Cardiac muscle cell (in vitro differentiated cells and primary cell): Measurements from ENCODE around the gene ADAMTS19. TPM values are rescaled to one million over a fixed set of nuclear protein-coding genes. Genes with fewer than 3 reads are reported as not detected.

Experiments
- DNase-seq, 2 donors: peaks; one replicate each; pipeline versions ENCODE4 v3.0.0 to v3.0.0-alpha.2; 2010 to 2017; ENCODE audit warnings: low read depth in 1 of 2, low spot score in 1 of 2
- H3K27ac ChIP-seq: fragments of 200-600 bp; sonication (generic); 2 replicates; pipeline ENCODE4 v1.5.1; 2016
- H3K27me3 ChIP-seq: fragments of 200-600 bp; sonication (generic); 2 replicates; pipeline ENCODE4 v1.6.0; 2016; ENCODE audit warnings: control low read depth
- H3K36me3 ChIP-seq: fragments of 200-600 bp; sonication (generic); 2 replicates; pipeline ENCODE4 v1.5.1; 2016; ENCODE audit warnings: control low read depth
- H3K4me1 ChIP-seq: fragments of 200-600 bp; sonication (generic); 2 replicates; pipeline ENCODE4 v1.8.1; 2017; ENCODE audit warnings: low read depth, mild to moderate bottlenecking, mixed run types
- H3K4me3 ChIP-seq: fragments of 200-600 bp; sonication (generic); 2 replicates; pipeline ENCODE4 v1.5.1; 2016; ENCODE audit warnings: mild to moderate bottlenecking
- H3K9me3 ChIP-seq: fragments of 200-600 bp; sonication (generic); 2 replicates; pipeline ENCODE4 v1.5.1; 2017; ENCODE audit warnings: low read depth, mild to moderate bottlenecking, control low read depth
- CTCF ChIP-seq: IDR thresholded peaks from 2 replicates; pipeline ENCODE4 v1.5.1; 2012; ENCODE audit warnings: low read depth, mild to moderate bottlenecking, low read length
- polyA plus RNA-seq: library from polyadenylated mRNA; unstranded; fragments of >200 nt; fragmentation: Nextera tagmentation; extraction: Ambion mirVana; gene quantifications from 2 replicates; pipeline ENCODE4 v1.2.1, GENCODE V29; 2016
- total RNA-seq: library from RNA; depleted of rRNA; stranded (reverse); fragments of >200 nt; gene quantifications from 2 replicates; pipeline ENCODE4 v1.2.3, GENCODE V29; 2016

ADAMTS19 gene
- total and polyA plus RNA-seq, 2 experiments from 2014 or later: 26.6 to 111 TPM

GRCh38 chr5:129639331-129639730, 179.2 kb downstream of the ADAMTS19 start:
- Histone ChIP-seq H3K27ac (no peak overlapping the region), H3K27me3 (no peaks in the 10 kb centered on the region), H3K4me3 (no peak overlapping the region), H3K9me3 (no peaks in the 10 kb centered on the region), H3K36me3 (no peaks in the 10 kb centered on the region), H3K4me1 (peaks cover 26% of the 10 kb centered on the region)
- no peak for TF ChIP-seq CTCF
- peak in 1 of 2 donors; percentile 95 for DNase-seq

GRCh38 chr5:129652349-129653056, 192.4 kb downstream of the ADAMTS19 start:
- no peak for DNase-seq
- Histone ChIP-seq H3K27me3 (no peaks in the 10 kb centered on the region), H3K27ac (no peak overlapping the region), H3K36me3 (peaks cover 37% of the 10 kb centered on the region), H3K4me1 (peaks cover 20% of the 10 kb centered on the region), H3K4me3 (no peak overlapping the region), H3K9me3 (no peaks in the 10 kb centered on the region)
- TF ChIP-seq CTCF: no peak

GRCh38 chr5:129653057-129653375, 192.9 kb downstream of the ADAMTS19 start:
- no peaks in the 10 kb centered on the region for H3K27me3 ChIP-seq
- no peak overlapping the region for H3K4me3 ChIP-seq
- peak in 1 of 2 donors; percentile 3 for DNase-seq
- H3K9me3 ChIP-seq: no peaks in the 10 kb centered on the region
- H3K4me1 ChIP-seq: peaks cover 20% of the 10 kb centered on the region
- TF ChIP-seq CTCF: no peak
- peaks cover 37% of the 10 kb centered on the region for H3K36me3 ChIP-seq
- no peak overlapping the region for H3K27ac ChIP-seq

DNA sequence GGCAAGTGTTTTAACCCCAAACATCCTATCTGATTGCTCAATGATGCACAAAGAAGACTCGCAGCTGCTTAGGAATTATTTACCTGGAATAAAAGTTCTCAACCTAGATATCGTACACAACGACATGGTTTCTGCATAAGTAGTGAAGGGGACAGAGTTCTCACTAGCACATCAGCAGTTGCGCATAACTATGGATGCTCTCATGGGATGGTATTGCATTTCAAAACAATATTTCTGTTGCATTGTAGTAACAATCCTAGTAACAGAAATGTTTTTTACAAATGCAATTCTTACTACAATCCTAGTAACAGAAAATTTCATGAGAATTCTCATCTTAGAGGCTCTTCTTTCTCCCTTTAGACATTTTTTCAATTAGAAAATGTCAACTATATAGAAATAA, 193.3 kb downstream of the ADAMTS19 start:
- Histone ChIP-seq H3K9me3 (no peaks in the 10 kb centered on the region), H3K27ac (no peak overlapping the region), H3K4me1 (peaks cover 20% of the 10 kb centered on the region), H3K36me3 (peaks cover 38% of the 10 kb centered on the region), H3K27me3 (no peaks in the 10 kb centered on the region), H3K4me3 (no peak overlapping the region)
- no peak for DNase-seq
- no peak for TF ChIP-seq CTCF

DNA sequence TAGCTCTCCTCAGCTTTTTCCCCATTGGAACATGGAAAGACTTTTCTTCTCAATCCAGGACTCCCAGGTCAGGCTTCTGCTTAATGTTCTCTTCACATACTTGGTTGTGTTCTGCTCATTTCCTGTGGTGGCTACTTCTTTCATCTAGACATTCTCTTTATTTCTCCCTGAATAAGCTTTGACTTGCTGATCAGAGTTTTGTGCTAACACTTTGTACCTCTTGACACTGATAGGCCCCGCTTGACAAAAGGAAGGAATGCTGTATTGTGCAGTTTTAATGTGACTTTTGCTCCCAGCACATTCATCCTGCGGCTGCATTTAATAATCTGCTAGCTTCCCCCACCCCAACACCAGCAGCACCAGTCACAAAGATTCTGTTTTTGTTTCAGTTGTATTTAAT, 196.9 kb downstream of the ADAMTS19 start:
- no peak for TF ChIP-seq CTCF
- H3K4me3 ChIP-seq: no peak overlapping the region
- DNase-seq: peak in 1 of 2 donors; percentile 64
- peaks cover 34% of the 10 kb centered on the region for H3K36me3 ChIP-seq
- H3K4me1 ChIP-seq: peaks cover 20% of the 10 kb centered on the region
- no peaks in the 10 kb centered on the region for H3K9me3 ChIP-seq
- H3K27me3 ChIP-seq: no peaks in the 10 kb centered on the region
- no peak overlapping the region for H3K27ac ChIP-seq
